ENCODE measurements around the gene CRACR2A.
A peak's percentile ranks its signal among the peaks of the same experiment; 100 is the strongest.

Gene CRACR2A

DNA sequence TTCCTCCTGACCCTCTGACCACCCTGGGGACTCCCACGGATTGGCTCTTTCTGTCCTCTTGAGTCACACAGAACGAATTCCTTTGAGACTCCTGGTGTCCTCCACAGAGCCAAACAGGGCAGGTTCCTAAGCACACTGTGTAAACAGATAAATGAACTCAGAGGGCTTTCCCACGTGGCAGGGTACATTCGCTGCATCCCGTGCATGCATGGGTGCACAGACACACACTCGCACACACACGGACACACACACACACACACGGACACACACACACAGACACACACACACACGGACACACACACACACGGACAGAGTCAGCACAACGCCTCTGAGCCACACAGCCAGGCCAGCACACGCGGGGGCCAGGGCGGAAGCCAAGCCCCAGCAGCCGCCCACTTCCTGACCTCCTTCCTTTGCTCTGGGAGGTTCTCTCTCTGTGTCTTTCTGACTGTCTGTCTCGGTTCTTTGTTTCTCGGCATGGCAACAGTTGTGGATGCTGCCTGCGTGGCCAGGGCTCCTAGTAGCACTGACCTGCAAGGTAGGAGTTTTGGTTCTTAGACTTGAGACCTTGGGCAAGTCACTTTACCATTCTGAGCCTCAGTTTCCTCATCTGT, 706 bp downstream of the CRACR2A start:
- DNase-seq, result peak; percentile 70 to 73

DNA sequence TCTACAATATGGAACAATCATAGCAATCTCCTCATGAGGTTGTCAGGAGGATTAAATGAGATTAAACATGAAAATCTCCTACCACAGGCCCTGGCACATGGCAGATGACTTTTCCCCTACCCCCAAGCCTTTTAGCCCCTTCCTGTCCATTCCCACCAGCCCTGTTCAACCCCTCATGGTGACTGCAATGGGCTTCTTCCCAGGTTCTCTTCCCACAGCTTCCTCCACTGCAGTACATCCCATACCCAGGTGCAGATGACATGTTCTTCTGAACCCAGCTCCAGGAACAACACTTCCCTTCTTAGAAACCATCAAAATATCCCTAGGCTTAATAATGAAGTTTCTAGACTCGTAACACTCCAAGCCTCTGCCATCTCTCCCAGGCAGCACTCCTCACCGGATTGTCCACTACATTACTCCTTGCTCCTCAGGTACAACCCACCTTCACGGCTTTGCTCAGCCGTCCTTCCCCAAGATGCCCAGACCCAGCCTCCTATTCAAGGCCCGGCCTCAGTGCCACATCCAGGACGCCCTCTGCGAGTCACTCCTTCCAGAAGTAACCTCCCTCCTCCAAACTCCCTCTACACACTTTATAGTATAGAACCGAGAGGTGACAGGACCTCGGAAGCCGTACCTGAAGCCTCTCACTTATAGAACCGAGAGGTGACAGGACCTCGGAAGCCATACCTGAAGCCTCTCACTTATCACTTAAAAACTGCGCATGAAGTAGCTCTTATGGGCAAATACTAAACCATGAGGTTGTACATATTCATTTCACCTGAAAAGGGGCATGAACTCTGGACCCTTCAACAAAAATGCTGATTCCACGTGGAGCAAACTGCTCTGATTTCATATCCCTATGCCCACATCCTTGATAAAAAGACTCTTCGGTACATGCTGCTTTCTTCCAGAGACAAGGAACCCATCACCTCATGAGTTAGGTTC, 1.5 kb downstream of the CRACR2A start:
- peak; percentile 28 to 29 for DNase-seq

DNA sequence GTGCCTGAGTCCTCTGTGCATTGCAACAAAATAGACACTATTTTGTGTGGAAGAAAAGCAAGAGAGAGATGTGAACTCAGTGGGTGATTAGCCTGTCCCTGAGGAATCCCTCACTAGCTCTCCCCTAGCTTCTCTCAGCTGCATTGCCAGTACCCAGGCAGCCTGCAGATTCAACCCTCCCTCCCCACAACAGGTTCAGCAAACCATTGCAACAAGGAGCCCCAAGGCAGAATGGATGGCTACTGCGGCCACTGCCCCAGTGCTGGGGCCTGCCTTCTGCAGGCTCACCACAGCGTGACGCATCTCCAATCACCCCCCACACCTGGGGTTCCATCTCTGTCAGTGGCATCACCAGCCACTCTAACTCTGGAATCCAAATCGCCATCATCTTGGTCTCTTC, 2.3 kb downstream of the CRACR2A start:
- DNase-seq, result no peak

DNA sequence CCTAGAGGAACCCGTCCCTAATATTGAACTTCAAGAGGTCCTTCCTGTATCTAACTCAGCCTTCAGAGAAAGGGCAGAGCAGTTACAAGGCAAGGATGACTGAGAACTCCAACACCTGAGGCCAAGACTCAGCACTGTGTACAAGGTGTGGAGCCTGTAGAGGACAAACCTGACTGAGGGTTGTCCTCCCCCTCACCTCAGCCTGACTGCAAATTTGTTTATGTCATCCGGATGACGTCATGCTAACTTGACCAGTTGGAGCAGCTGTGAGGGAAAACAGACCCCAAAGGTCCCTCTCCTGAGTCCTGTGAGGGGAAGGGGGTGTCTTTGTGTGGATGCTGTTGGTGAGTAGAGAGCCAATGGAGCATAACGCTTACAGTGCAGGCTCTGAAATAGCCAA, 4.3 kb downstream of the CRACR2A start:
- no peak for DNase-seq

DNA sequence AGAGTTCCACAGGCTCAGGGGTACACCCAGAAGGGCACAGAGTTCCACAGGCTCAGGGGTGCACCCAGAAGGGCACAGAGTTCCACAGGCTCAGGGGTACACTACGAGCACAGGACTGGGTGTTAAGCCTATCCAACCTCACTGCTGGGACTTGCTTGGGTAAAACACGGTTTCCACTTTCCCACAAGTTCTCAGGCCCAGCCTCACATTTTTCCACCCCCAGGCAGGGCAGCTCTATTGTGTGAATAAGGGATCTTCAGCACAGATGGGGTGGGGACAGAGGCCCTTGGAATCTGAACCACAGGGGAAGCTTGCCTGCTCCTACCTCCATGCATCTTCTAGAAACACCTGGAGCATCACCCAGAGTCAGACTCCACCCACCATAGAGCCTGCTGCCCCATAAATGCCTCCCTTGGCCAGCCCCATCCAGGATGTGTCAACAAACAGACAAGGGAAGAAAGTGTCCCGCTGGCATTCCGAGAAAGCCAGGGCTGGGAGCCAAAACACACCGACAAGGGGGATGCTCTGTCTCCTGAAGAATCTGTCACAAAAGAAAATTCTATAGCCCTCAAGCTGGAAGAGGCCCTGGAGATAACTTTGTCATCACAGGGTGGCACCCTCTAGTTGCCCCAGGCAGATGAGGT, 4.8 kb downstream of the CRACR2A start:
- DNase-seq, result no peak

DNA sequence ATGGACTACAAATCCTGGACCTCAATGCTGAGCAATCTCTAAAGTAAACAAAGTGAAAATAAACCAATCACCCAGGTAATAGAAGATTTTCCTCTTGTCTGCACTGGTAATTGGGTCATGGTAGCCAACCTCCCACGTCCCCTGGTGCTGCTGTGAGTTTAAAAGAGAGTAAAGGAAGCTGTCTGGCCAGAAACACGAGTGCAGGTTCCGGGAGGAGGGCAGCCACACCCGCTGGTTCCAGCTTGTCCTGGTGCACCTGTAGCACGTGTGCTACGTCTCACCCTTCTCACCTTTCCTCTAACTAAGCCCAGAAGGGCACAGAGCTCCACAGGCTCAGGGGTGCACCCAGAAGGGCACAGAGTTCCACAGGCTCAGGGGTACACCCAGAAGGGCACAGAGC, 5.4 kb downstream of the CRACR2A start:
- no peak for DNase-seq

DNA sequence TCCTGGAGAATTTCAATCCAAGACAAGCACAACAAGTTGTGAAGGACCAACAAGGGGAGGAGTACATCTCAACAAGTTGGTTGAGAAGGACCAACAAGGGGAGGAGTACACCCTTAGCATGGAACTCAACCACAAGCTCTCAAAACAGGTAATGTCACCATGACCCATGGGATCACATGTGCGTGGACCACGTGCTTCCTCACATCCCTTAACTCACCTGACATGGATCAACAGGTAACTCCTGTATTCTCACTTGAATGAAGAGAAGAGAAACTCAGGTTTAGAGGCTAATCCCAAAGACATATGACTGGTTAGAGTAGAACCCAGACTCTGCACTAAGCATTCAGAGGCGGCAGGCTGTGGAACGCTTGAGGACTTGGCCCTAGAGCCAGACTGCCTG, 6.2 kb downstream of the CRACR2A start:
- DNase-seq, result no peak

DNA sequence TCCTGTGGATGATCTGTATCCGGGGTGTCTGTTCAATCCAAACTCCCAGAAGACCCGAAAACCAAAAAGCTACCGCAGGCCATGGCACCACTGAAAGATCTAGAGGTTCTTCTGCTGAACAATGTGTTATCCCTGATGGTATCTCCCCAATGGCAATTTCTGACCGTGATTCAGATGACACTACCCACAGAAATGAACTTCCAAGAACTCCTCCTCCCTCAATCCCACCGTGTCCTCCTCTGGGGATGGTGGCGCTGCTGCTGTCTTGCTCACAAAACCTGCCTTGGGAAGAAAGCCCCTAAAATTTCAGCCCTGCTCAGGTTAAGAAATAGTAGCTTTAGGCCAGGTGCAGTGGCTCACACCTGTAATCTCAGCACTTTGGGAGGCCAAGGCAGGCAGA, 7.8 kb downstream of the CRACR2A start:
- no peak for DNase-seq

DNA sequence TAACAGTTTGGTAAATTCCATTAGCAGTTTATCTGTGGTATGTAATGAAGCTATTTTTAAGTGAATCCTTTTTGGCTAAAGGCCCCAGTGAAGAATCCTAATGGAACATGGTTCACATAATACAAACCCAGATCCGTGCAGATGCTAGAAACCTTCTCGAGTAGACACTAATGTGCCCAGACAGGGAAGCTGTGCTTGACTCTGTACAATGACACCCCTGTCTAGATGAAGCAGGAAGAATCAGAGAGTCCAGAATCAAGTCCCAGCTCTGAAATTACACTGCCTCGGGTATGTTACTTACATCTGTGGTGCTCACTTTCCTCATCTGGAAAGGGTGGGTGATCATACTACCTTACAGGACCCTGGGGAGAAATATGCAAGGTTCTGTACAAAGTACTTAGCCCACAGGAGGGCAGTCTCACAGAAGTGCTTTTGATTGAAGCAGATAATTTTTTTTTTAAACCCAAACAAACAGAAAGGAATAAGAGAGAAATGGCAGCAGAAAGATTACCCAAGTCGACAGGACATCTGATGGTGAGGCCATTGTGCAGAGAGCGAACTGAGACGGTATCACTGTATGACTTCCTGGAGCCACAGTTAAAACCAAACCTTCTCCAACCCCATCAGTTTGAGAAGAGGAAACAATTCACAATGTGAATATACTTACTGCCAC, 8.5 kb downstream of the CRACR2A start:
- DNase-seq, result no peak

DNA sequence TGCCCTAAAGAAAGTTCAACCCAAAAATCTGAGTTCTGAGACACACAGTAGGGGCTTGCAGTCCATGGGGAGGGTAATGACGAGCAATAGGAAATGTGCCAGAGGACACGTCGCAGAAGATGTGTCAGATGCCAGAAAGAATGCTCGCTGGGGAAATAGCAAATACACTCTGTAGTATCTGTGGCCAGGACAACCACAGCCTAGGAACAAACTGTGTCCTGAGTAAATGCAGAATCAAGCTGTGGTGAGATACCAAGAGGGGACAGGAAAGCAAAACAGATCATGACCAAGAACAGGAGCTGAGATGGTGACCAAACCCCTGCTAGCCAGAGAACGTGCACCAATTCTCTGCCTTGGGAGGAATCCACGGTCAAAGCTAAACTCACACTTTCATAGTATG, 9.1 kb downstream of the CRACR2A start:
- DNase-seq, result no peak

DNA sequence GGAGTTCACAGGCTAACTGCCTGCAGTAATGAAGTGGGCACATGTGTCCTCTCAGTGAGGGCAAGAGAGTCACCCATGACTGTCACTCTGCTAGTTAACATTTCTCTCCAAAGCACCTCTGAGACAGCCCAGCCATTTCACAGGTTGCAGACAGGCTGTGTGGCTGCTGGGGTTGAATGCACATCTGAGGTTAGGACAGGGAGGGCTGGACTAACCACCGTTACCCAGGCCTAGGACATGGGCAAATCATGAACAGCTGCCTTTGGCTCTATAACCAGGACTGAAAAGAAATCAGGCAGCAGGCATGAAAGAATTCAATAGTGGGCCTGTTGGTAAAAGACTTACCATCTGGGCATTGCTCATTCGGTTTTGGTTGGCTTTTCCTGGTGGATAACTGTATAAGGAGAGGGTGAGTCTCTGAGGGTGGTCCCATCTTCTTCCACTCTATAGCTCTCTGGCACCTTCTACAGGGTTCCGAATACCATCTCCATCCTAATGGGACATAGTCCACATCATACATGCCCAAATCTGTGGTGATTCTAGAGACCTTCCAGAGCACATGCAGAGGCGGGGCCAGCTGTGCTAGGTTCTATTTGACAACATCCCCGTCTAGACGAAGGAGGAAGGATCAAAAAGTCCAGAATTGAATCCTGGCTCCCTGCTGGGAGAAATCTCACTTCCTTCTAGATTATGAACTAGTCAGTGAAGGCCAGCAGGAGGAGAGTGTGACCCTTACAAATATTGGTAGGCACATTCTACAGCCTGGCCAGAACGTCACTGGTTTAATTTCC, 10.8 kb downstream of the CRACR2A start:
- DNase-seq, result no peak

DNA sequence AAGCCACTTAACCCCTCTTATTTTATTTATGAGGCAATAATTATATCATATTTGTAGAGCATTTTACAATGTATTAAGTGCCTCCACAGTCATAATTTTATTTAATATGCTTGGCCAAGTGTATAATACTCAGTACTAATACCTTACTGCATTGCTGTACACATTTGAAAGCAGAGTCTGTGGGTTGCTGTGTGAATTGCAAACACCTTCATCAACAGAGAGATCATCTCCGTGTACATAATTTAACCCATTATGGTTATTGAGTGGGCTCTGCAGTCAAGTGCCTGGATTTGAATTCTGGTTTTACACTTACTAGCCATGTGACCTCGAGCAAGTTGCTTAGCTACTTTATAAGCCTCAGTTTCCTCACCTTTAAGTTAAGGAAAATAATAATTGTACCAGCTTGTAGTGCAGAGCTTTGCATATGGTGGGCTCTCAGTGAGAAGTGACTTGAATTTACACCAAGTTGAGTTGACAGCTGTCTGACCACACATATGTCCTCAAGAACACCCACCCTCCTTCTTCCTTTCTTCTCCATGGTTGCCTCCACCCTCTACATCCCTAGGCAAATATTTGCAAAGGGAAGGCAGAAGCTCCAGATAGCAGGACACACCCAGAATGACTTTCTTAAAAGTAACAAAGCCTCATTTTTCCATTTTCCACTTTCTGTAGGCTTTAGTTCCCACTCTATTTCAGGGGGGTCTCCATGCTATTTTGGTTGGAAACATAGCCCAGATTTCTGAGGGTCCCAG, 12.3 kb downstream of the CRACR2A start:
- DNase-seq, result no peak

DNA sequence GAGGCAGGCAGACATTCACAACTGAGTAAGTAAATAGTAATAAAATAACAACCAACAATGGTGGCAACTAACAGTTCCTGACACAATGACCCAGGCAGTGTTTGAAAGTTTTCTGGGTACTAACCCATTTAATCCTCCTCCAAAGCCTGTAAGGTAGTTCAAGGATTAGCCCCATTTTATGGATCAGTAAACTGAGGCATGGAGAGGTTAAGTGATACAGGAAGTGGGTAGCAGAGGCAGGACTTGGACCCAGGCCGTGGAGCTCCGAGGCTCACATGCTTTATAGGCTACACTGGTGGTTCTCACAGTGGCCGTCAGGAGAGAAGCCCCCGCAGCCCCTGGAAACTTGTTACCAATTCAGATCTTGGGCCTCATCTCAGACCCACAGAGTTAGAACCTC, 17.5 kb downstream of the CRACR2A start:
- DNase-seq, result no peak

DNA sequence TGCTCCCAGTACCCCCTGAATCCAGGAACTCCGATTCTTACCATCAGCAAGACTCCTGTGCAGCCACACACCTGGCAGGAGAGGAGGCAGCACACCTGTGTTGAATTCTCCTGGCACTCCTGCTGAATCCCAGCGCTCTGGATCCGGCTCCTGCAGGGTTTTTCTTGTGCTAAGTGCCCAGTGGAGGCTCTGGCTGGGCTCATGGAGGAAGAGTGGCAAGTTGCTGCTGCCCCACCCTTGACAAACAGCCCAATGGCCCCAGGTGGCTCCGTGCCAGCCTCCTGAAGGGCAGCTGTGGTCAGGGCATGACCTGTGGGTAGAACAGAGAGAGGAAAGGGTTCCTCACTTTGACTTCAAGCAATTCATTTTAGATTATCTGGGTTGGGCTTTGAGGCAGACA, 20.0 kb downstream of the CRACR2A start:
- no peak for DNase-seq

DNA sequence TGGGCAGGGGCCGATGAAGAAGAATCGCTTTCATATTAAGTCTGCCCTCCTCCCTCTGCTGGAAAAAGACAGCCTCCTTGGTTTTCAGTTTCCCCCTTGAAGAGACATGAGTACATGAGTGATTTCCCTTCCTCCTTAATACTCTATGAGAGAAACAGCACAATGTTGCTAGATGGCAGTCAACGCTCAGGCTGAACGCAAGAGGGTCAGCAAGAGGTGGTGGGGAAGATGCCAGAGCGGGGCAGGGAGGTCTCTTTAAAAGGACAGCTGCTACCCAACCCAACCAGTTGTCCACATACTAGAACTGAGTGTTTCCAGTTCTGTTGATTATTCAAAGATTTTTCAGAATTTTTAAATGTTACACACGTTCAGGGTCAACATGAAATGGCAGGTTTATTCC, 22.8 kb downstream of the CRACR2A start:
- no peak for DNase-seq

DNA sequence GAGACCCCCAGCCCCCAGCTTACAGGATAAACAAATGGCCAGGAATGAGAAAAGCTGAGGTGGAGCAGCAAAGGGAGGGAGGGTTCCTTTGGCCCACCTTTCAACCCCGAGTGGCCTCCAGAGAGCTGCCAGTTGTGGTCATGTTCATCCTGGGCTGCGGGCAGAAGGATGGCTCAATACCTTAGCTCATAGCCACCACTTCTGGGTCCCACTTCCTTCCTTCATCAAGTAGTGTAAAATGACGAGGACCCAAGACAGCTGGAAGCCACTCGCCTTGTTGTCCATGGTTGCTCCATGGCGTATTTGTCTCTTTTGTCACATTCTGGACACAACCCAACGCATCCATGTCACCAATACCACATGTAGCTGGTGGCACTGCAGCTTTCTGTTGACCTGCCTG, 24.2 kb downstream of the CRACR2A start:
- DNase-seq, result no peak

DNA sequence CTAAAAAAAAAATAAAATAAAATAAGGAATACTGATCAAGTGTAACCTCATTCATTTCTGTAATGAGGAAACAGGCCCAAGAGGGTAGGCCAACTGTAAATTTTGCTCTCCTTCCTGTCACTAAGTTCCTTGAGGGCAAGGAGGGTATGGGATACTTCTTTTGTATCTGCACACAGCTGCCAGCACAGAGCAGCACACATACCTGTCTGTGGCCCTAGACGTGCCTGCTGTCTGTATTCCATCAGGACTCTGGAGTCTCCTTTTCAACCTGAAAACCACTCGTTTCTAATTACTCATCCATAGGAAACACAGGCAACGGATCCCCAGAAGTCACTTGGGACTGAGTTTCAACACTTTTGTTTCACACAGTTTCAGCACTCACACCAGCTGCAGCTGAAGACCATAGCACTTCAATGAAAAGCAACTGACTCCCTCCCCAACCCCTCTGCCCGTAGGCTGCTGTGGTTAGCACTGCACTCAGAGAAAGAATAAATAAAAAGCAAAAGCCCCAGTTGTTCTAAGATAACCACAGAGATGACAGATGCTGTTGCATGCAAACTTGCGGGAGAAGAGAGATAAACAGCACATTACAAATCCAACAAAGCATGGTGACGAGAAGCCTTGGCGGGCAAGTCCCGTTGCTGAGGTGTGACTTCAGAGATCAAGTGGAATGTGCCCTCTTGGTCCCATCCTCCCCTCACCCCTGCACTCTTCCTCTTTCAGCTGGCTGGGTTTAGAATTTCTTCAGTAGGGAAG, 24.9 kb downstream of the CRACR2A start:
- peak in 1 of 2 donors; percentile 33 for DNase-seq

DNA sequence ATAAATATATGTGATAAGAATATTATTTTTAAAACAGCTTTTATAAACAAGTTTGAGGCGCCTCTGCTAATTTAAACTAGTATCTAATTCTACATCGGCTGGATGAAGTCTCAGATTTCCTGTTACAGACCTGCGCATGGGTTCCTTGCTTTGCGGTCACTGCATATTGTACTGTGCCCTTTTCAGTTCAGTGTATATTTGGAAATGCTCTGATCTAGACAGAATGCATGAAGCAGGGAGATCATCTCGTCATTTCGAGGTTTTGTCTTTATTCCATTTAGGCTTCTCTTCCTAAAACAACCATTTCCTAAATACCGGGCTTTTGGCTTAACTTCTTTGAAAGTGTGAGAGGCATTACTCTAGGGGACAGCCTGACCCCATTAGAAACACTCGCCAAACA, 25.6 kb downstream of the CRACR2A start:
- DNase-seq, result no peak

DNA sequence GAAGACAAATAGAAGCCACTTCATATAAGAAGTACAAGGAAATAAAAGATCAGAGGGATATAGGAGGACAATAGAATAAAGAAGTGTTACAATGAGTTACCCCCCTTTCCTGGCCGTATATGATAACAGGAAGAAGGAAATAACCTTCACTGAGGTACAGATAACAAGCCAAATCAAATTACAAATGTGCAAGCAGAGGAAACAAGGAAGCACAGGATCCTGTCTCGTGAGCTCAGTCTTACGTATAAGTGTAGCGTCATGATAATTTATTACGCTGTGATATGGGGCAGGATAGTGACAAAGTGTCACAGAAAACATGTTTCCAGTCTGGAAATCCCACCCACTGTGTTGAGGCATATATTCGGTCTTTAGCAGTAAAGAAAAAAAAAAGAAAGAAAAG, 26.5 kb downstream of the CRACR2A start:
- DNase-seq, result no peak

DNA sequence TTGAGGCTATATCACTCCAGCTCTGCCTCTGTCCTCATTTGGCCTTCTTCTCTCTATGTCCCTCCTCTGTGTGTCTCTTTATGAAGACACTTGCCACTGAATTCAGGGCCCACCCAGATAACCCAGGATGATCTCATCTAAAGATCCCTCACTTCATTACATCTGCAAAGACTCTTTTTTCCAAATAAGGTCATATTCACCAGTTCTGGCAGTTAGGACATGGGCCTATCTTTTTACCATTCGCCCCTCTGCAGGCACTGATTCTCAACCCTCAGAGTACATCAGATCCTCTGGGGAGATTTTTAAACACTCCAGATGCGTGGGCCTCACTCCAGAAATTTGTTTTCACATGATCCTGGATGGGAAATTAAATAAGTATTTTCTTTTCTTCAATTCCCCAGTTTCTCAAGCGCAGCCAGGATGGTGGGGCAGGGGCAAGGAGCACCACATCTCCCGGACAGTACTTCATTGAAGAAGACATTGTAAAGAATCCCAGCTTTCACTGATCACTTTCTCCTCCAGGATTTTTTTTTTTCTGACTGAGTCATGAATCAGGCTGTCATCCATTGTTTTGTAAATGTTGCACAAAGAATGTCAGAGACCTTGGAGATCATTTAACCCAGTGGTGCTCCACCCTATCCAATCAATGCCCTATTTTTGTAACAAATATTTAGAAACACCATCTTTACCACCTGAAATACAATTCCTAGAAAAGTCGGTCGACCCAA, 27.4 kb downstream of the CRACR2A start:
- no peak for DNase-seq

Data from stimulated activated CD4-positive, alpha-beta T cell treated with anti-CD3 and anti-CD28 coated beads, Interleukin-2, amount 100 ng/mL, for 24 hours (primary cell).